Pons (tissue), 1 donor: ENCODE results near the gene ZBTB8B.
"Not testable (repeated sequence)": the region's sequence is repeated elsewhere in the genome, so short reads cannot be mapped to it uniquely, and the experiment has no call there.

Source experiments
- DNase-seq: peaks from one replicate; pipeline ENCODE4 v3.0.0-alpha.2; 2016; ENCODE audit warnings: low spot score

ZBTB8B gene

GRCh38 chr1:32464716-32465577 is at the start of gene ZBTB8B:
Gene ZBTB8B (plus strand): TSS chr1:32465072. CDS start chr1:32470625, 5,553 bp downstream.
- peak; percentile 82 for DNase-seq

GRCh38 chr1:32421775-32422174 is 43.1 kb upstream of the ZBTB8B start:
- DNase-seq = no peak

GRCh38 chr1:32426489-32427255 is 38.2 kb upstream of the ZBTB8B start:
- no peak for DNase-seq

- DNase-seq = no peak
Observed at GRCh38 chr1:32427264-32427963, 37.5 kb upstream of the ZBTB8B start.

- no peak for DNase-seq
Observed at GRCh38 chr1:32431736-32432400, 33.0 kb upstream of the ZBTB8B start.

GRCh38 chr1:32438136-32438535 is 26.7 kb upstream of the ZBTB8B start:
- no peak for DNase-seq

- not testable (repeated sequence) for DNase-seq
Observed at GRCh38 chr1:32438777-32439176, 26.1 kb upstream of the ZBTB8B start.

GRCh38 chr1:32441467-32441866 is 23.4 kb upstream of the ZBTB8B start:
- not testable (repeated sequence) for DNase-seq

- DNase-seq = no peak
Observed at GRCh38 chr1:32447469-32448185, 17.2 kb upstream of the ZBTB8B start.

- DNase-seq = peak; percentile 69
Observed at GRCh38 chr1:32448186-32448772, 16.6 kb upstream of the ZBTB8B start.

- no peak for DNase-seq
Observed at GRCh38 chr1:32448773-32449456, 16.0 kb upstream of the ZBTB8B start.

- not testable (repeated sequence) for DNase-seq
Observed at GRCh38 chr1:32449457-32449831, 15.4 kb upstream of the ZBTB8B start.

GRCh38 chr1:32454726-32455125 is 10.1 kb upstream of the ZBTB8B start:
- peak; percentile 49 for DNase-seq

GRCh38 chr1:32455958-32456357 is 8.9 kb upstream of the ZBTB8B start:
- no peak for DNase-seq

- DNase-seq = not testable (repeated sequence)
Observed at GRCh38 chr1:32458798-32459197, 6.1 kb upstream of the ZBTB8B start.

- not testable (repeated sequence) for DNase-seq
Observed at GRCh38 chr1:32462977-32463376, 1.9 kb upstream of the ZBTB8B start.

- no peak for DNase-seq
Observed at GRCh38 chr1:32464191-32464715, 619 bp upstream of the ZBTB8B start.

GRCh38 chr1:32465578-32465933 is 684 bp downstream of the ZBTB8B start:
- DNase-seq = no peak

- DNase-seq = no peak
Observed at GRCh38 chr1:32466761-32467160, 1.9 kb downstream of the ZBTB8B start.

- DNase-seq = no peak
Observed at GRCh38 chr1:32468791-32469190, 3.9 kb downstream of the ZBTB8B start.
